ENCODE data around the gene GAB1.

Gene GAB1

GRCh38 chr4:143512978-143513313 is 176.3 kb downstream of the GAB1 start:
- DNase-seq: no peak

- DNase-seq: peak; percentile 98
Measured at GRCh38 chr4:143513314-143514168, 176.9 kb downstream of the GAB1 start, which contains the start of gene SMARCA5. TSS of gene SMARCA5 (plus strand) at chr4:143513702. CDS start at chr4:143513925, 223 bp downstream.

- no peak for DNase-seq
Measured at GRCh38 chr4:143514169-143514495, 177.5 kb downstream of the GAB1 start.

- peak; percentile 4 for DNase-seq
Measured at GRCh38 chr4:143514497-143514896, 177.8 kb downstream of the GAB1 start.

- DNase-seq: no peak
Measured at GRCh38 chr4:143514901-143515300, 178.2 kb downstream of the GAB1 start.

GRCh38 chr4:143515905-143516304 is 179.2 kb downstream of the GAB1 start:
- DNase-seq: no peak

GRCh38 chr4:143517764-143518163 is 181.1 kb downstream of the GAB1 start:
- DNase-seq: no peak

Measured in central memory CD4-positive, alpha-beta T cell (primary cell).